GM12878 (cell line): ENCODE measurements around the gene KICS2. TPM values are rescaled to one million over a fixed set of nuclear protein-coding genes. Genes with fewer than 3 reads are reported as not detected.

Experiments
- KAT2A ChIP-seq: conservative IDR thresholded peaks from 2 replicates; pipeline ENCODE4 v1.6.1; 2011; ENCODE audit warnings: low read depth, low read length; ENCODE audit not compliant: control insufficient read depth
- STAT3 ChIP-seq: IDR thresholded peaks from 2 replicates; pipeline ENCODE4 v1.6.1; 2011; ENCODE audit warnings: low read depth, low read length, improper control_type of control experiment
- SUZ12 ChIP-seq: fragments of 200-600 bp; sonication (generic); IDR thresholded peaks from one replicate; pipeline ENCODE4 v1.6.1; 2018; ENCODE audit warnings: antibody characterized with exemption, mild to moderate bottlenecking; ENCODE audit not compliant: unreplicated experiment
- YBX1 ChIP-seq: fragments of 450-650 bp; IDR thresholded peaks from 2 replicates; pipeline ENCODE4 v1.6.1; 2016; ENCODE audit warnings: antibody characterized with exemption
- polyA plus RNA-seq, 11 experiments: library from polyadenylated mRNA; depleted of rRNA in 4 of 11; unstranded in 6 of 11; stranded (reverse) in 5 of 11; fragments of >200 nt; fragmentation: Nextera tagmentation in 4 of 11; fragmentation: Illumina TruSeq in 1 of 11; extraction: Ambion mirVana in 4 of 11; extraction: Trizol in 1 of 11; gene quantifications; 1 replicate in 1 of 11; 2 replicates in 10 of 11; pipeline versions ENCODE4 v1.2.1 to v1.2.3, GENCODE V29; 2011 to 2016; ENCODE audit warnings: inconsistent platforms in 2 of 11, missing spikeins in 2 of 11, low read depth in 1 of 11
- total RNA-seq, 4 experiments: library from RNA; depleted of rRNA in 3 of 4; stranded (reverse); fragments of >200 nt in 3 of 4; fragmentation: Illumina TruSeq in 1 of 4; extraction: Trizol in 1 of 4; gene quantifications; 2 replicates each; pipeline versions ENCODE4 v1.2.1 to v1.2.3, GENCODE V29; 2013 to 2021
- TF ChIP-seq, protein P1 (sequence below): IDR thresholded peaks from 2 replicates; pipeline ENCODE4 v1.6.1; 2011; ENCODE audit warnings: borderline replicate concordance, low read depth, mild to moderate bottlenecking, moderate library complexity, low read length; ENCODE audit not compliant: insufficient read depth, poor library complexity, severe bottlenecking
- TF ChIP-seq, protein P2 (sequence below): fragments of 450-650 bp; IDR thresholded peaks from 2 replicates; pipeline ENCODE4 v1.6.1; 2016; ENCODE audit warnings: mild to moderate bottlenecking
- TF ChIP-seq, protein P3 (sequence below): fragments of 450-650 bp; IDR thresholded peaks from 2 replicates; pipeline ENCODE4 v1.6.1; 2017; ENCODE audit warnings: mild to moderate bottlenecking, moderate library complexity
- TF ChIP-seq, protein P4 (sequence below): fragments of 450-650 bp; IDR thresholded peaks from 2 replicates; pipeline ENCODE4 v1.6.1; 2017; ENCODE audit warnings: mild to moderate bottlenecking, low read depth, inconsistent platforms; ENCODE audit not compliant: poor library complexity, severe bottlenecking

KICS2 gene
- total and polyA plus RNA-seq, 10 of the 15 experiments (the other 5 are each of a cell fraction or from before 2014, with no cell fraction given): 3.9 to 13.1 (median 9.5) TPM

DNA sequence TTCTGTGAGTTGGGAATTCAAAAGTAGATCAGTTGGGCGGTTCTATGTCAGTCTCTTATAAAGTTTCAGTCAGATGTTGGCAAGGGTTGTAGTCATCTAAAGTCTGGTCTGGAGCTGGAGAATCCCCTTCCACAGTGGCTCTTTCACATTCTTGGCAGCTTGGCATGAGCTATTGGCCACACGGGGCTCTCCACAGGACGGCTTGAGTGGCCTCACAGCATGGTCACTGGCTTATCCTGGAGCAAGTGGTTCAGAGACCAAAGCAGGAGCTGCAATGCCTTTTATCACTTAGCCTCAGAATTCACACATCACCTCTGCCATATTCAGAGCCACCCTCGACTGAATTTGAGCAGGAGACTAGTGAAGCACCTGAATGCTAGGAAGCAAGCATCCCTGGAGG, 7.1 kb upstream of the KICS2 start (continued):
- TF ChIP-seq, protein P1, sequence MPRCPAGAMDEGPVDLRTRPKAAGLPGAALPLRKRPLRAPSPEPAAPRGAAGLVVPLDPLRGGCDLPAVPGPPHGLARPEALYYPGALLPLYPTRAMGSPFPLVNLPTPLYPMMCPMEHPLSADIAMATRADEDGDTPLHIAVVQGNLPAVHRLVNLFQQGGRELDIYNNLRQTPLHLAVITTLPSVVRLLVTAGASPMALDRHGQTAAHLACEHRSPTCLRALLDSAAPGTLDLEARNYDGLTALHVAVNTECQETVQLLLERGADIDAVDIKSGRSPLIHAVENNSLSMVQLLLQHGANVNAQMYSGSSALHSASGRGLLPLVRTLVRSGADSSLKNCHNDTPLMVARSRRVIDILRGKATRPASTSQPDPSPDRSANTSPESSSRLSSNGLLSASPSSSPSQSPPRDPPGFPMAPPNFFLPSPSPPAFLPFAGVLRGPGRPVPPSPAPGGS: no peak
- TF ChIP-seq YBX1 (no peak), STAT3 (no peak), SUZ12 (no peak), KAT2A (no peak)
- TF ChIP-seq, protein P2, sequence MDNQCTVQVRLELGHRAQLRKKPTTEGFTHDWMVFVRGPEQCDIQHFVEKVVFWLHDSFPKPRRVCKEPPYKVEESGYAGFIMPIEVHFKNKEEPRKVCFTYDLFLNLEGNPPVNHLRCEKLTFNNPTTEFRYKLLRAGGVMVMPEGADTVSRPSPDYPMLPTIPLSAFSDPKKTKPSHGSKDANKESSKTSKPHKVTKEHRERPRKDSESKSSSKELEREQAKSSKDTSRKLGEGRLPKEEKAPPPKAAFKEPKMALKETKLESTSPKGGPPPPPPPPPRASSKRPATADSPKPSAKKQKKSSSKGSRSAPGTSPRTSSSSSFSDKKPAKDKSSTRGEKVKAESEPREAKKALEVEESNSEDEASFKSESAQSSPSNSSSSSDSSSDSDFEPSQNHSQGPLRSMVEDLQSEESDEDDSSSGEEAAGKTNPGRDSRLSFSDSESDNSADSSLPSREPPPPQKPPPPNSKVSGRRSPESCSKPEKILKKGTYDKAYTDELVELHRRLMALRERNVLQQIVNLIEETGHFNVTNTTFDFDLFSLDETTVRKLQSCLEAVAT: no peak
- TF ChIP-seq, protein P3, sequence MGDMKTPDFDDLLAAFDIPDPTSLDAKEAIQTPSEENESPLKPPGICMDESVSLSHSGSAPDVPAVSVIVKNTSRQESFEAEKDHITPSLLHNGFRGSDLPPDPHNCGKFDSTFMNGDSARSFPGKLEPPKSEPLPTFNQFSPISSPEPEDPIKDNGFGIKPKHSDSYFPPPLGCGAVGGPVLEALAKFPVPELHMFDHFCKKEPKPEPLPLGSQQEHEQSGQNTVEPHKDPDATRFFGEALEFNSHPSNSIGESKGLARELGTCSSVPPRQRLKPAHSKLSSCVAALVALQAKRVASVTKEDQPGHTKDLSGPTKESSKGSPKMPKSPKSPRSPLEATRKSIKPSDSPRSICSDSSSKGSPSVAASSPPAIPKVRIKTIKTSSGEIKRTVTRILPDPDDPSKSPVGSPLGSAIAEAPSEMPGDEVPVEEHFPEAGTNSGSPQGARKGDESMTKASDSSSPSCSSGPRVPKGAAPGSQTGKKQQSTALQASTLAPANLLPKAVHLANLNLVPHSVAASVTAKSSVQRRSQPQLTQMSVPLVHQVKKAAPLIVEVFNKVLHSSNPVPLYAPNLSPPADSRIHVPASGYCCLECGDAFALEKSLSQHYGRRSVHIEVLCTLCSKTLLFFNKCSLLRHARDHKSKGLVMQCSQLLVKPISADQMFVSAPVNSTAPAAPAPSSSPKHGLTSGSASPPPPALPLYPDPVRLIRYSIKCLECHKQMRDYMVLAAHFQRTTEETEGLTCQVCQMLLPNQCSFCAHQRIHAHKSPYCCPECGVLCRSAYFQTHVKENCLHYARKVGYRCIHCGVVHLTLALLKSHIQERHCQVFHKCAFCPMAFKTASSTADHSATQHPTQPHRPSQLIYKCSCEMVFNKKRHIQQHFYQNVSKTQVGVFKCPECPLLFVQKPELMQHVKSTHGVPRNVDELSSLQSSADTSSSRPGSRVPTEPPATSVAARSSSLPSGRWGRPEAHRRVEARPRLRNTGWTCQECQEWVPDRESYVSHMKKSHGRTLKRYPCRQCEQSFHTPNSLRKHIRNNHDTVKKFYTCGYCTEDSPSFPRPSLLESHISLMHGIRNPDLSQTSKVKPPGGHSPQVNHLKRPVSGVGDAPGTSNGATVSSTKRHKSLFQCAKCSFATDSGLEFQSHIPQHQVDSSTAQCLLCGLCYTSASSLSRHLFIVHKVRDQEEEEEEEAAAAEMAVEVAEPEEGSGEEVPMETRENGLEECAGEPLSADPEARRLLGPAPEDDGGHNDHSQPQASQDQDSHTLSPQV: no peak
- TF ChIP-seq, protein P4, sequence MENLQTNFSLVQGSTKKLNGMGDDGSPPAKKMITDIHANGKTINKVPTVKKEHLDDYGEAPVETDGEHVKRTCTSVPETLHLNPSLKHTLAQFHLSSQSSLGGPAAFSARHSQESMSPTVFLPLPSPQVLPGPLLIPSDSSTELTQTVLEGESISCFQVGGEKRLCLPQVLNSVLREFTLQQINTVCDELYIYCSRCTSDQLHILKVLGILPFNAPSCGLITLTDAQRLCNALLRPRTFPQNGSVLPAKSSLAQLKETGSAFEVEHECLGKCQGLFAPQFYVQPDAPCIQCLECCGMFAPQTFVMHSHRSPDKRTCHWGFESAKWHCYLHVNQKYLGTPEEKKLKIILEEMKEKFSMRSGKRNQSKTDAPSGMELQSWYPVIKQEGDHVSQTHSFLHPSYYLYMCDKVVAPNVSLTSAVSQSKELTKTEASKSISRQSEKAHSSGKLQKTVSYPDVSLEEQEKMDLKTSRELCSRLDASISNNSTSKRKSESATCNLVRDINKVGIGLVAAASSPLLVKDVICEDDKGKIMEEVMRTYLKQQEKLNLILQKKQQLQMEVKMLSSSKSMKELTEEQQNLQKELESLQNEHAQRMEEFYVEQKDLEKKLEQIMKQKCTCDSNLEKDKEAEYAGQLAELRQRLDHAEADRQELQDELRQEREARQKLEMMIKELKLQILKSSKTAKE: no peak
